Smooth muscle cell (in vitro differentiated cells): ENCODE data around the gene CBX1. TPM values are rescaled to one million over a fixed set of nuclear protein-coding genes. Genes with fewer than 3 reads are reported as not detected.

Experiments used
- DNase-seq: peaks from one replicate; lab custom pipeline; 2025; ENCODE audit not compliant: unreplicated experiment; lab: John Stamatoyannopoulos, UW
- H2AFZ ChIP-seq: fragments of 200-600 bp; sonication (generic); 2 replicates; pipeline ENCODE4 v1.6.0; 2016; ENCODE audit warnings: antibody characterized with exemption, low read depth, mild to moderate bottlenecking
- H3F3A ChIP-seq: fragments of 200-600 bp; sonication (generic); 2 replicates; pipeline ENCODE4 v1.6.0; 2017; ENCODE audit warnings: antibody characterized with exemption, low read depth
- H3K27ac ChIP-seq: fragments of 200-600 bp; sonication (generic); 2 replicates; pipeline ENCODE4 v1.5.1; 2016; ENCODE audit warnings: low read depth, mild to moderate bottlenecking
- H3K27me3 ChIP-seq: fragments of 200-600 bp; sonication (generic); 2 replicates; pipeline ENCODE4 v1.6.1; 2016; ENCODE audit warnings: low read depth, mild to moderate bottlenecking
- H3K36me3 ChIP-seq: fragments of 200-600 bp; sonication (generic); 2 replicates; pipeline ENCODE4 v1.5.1; 2016; ENCODE audit warnings: low read depth
- H3K4me1 ChIP-seq: fragments of 200-600 bp; sonication (generic); 2 replicates; pipeline ENCODE4 v1.5.1; 2016; ENCODE audit warnings: low read depth
- H3K4me2 ChIP-seq: fragments of 200-600 bp; sonication (generic); 2 replicates; pipeline ENCODE4 v1.6.0; 2016; ENCODE audit warnings: mild to moderate bottlenecking
- H3K4me3 ChIP-seq: fragments of 200-600 bp; sonication (generic); 2 replicates; pipeline ENCODE4 v1.5.1; 2016; ENCODE audit warnings: mild to moderate bottlenecking
- H3K79me2 ChIP-seq: fragments of 200-600 bp; sonication (generic); 2 replicates; pipeline ENCODE4 v1.6.0; 2016; ENCODE audit warnings: low read depth, mild to moderate bottlenecking
- H3K9ac ChIP-seq: fragments of 200-600 bp; sonication (generic); 2 replicates; pipeline ENCODE4 v1.6.0; 2016; ENCODE audit warnings: low read depth
- H3K9me3 ChIP-seq: fragments of 200-600 bp; sonication (generic); replicated peaks from 2 replicates; pipeline ENCODE4 v1.5.1; 2016; ENCODE audit warnings: low read depth
- H4K20me1 ChIP-seq: fragments of 200-600 bp; sonication (generic); 2 replicates; pipeline ENCODE4 v1.6.0; 2016; ENCODE audit warnings: low read depth
- CTCF ChIP-seq: fragments of 200-600 bp; sonication (generic); IDR thresholded peaks from 2 replicates; pipeline ENCODE4 v1.5.1; 2017; ENCODE audit warnings: borderline replicate concordance, mild to moderate bottlenecking, antibody characterized with exemption; ENCODE audit not compliant: insufficient read depth, poor library complexity, severe bottlenecking
- WGBS: methylation state at CpG from one replicate; pipeline ENCODE4 v1.1.7; 2016; ENCODE audit warnings: low lambda C conversion rate; 5-methylcytosine and 5-hydroxymethylcytosine counted together
- polyA plus RNA-seq: library from polyadenylated mRNA; unstranded; fragments of >200 nt; fragmentation: Nextera tagmentation; extraction: Ambion mirVana; gene quantifications from 2 replicates; pipeline ENCODE4 v1.2.1, GENCODE V29; 2016
- total RNA-seq: library from RNA; depleted of rRNA; stranded (reverse); fragments of >200 nt; gene quantifications from 2 replicates; pipeline ENCODE4 v1.2.3, GENCODE V29; 2014

Gene CBX1
- total and polyA plus RNA-seq, 2 experiments from 2014 or later, result 32.7 to 63.4 TPM

- WGBS, result 97% methylated on average over 2 of the region's 2 CpGs
These were observed 62.6 kb downstream of the CBX1 start for GRCh38 chr17:48038687-48039086.

GRCh38 chr17:48037838-48038323 lies 63.4 kb downstream of the CBX1 start:
- Histone ChIP-seq H2AFZ (peak overlapping the region; percentile 91), H3K79me2 (peaks cover 5% of the 10 kb centered on the region), H3K9ac (peak overlapping the region; percentile 18), H3K4me3 (peak overlapping the region; percentile 75), H3F3A (no peaks in the 10 kb centered on the region), H3K4me2 (peak overlapping the region; percentile 92), H3K36me3 (no peaks in the 10 kb centered on the region), H4K20me1 (no peaks in the 10 kb centered on the region), H3K27me3 (no peaks in the 10 kb centered on the region), H3K9me3 (no peaks in the 10 kb centered on the region), H3K4me1 (peaks cover 11% of the 10 kb centered on the region), H3K27ac (peak overlapping the region; percentile 28)
- TF ChIP-seq CTCF, result no peak
- WGBS, result 39% methylated on average over 5 of the region's 19 CpGs
- DNase-seq, result no peak

More at GRCh38 chr17:48038687-48039086, 62.6 kb downstream of the CBX1 start:
- DNase-seq, result no peak
- peaks cover 11% of the 10 kb centered on the region for H3K4me1 ChIP-seq
- H2AFZ ChIP-seq, result no peak overlapping the region
- H3K4me3 ChIP-seq, result no peak overlapping the region
- peaks cover 5% of the 10 kb centered on the region for H3K79me2 ChIP-seq
- H3K27me3 ChIP-seq, result no peaks in the 10 kb centered on the region
- no peaks in the 10 kb centered on the region for H3K9me3 ChIP-seq
- H3K27ac ChIP-seq, result no peak overlapping the region
- H3K9ac ChIP-seq, result no peak overlapping the region
- H3F3A ChIP-seq, result no peaks in the 10 kb centered on the region
- no peak for TF ChIP-seq CTCF
- H3K36me3 ChIP-seq, result no peaks in the 10 kb centered on the region
- H4K20me1 ChIP-seq, result no peaks in the 10 kb centered on the region
- H3K4me2 ChIP-seq, result peak overlapping the region; percentile 92

- 6% methylated on average over 41 of the region's 73 CpGs for WGBS
- Histone ChIP-seq H3K4me3 (peak within 1 kb of the TSS; percentile 75), H3K27ac (peak within 1 kb of the TSS; percentile 38), H3K27me3 (no peaks in the 10 kb centered on the region), H3K36me3 (no peaks in the 10 kb centered on the region), H3K79me2 (peaks cover 5% of the 10 kb centered on the region), H3K9me3 (no peaks in the 10 kb centered on the region), H3K4me1 (peaks cover 11% of the 10 kb centered on the region), H2AFZ (peak within 1 kb of the TSS; percentile 91), H3K9ac (peak within 1 kb of the TSS; percentile 93), H4K20me1 (no peaks in the 10 kb centered on the region), H3K4me2 (peak within 1 kb of the TSS; percentile 92), H3F3A (no peaks in the 10 kb centered on the region)
- DNase-seq, result peak; percentile 36
- TF ChIP-seq CTCF, result peak; percentile 46
These were observed 64.0 kb downstream of the CBX1 start, which contains the start of gene COPZ2 for GRCh38 chr17:48037036-48037837. Gene COPZ2, minus strand, starts transcription at chr17:48037797. Its CDS starts 20 bp downstream, at chr17:48037777.
